ENCODE measurements around the gene QKI.

GRCh38 chr6:163369141-163369540 lies 45.4 kb upstream of the QKI start:
- no peak for TF ChIP-seq GATA3 (IDR thresholded peaks at IDR 0.05; ENCODE audit: low read depth, low read length)
- TF ChIP-seq GATA2 (IDR thresholded peaks at IDR 0.05; ENCODE audit: low read depth, low read length) = no peak

Data from SH-SY5Y (cell line).